Omental fat pad (tissue), 4 donors: ENCODE data around the gene MAP7. TPM values are rescaled to one million over a fixed set of nuclear protein-coding genes. Genes with fewer than 3 reads are reported as not detected.

ENCODE experiments used
- ATAC-seq: fragments of 150-250 bp; one replicate; pipeline ENCODE4 v1.9.1; 2016; ENCODE audit warnings: mild to moderate bottlenecking, moderate library complexity; ENCODE audit not compliant: low FRiP score
- DNase-seq: peaks from one replicate; pipeline ENCODE4 v3.0.0-alpha.2; 2019; ENCODE audit warnings: low spot score
- small RNA-seq: library from RNA; depleted of rRNA; stranded (forward); fragments of <200 nt; gene quantifications from one replicate; pipeline ENCODE3, GENCODE V24; 2016
- total RNA-seq, 4 donors: library from RNA; depleted of rRNA; stranded (reverse); fragments of >200 nt; gene quantifications; one replicate each; pipeline ENCODE4 v1.1.0, GENCODE V29; 2016
- TF ChIP-seq, protein P1 (sequence below), 3 donors: fragments of 450-650 bp; IDR thresholded peaks; one replicate each; pipeline ENCODE4 v1.5.1; 2016 to 2017; ENCODE audit warnings: antibody characterized with exemption in 3 of 3, mild to moderate bottlenecking in 3 of 3, moderate library complexity in 2 of 3

Gene MAP7
- total RNA-seq, 4 donors from 2014 or later, result 2.2 to 5.3 (median 4.5) TPM

DNA sequence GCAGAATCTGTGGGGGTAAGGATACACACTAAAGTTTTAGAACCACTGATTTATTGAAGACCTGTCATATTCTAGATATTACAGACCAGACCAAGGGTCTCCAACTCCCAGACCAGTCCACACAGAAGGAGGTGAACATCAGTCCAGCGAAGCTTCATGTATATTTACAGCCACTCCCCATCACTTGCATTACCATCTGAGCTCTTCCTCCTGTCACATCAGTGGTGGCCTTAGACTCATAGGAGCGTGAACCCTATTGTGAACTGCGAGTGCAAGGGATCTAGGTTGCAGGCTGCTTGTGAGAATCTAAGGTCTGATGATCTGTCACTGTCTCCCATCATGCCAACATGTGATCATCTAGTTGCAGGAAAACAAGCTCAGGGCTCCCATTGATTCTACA is 255.6 kb downstream of the MAP7 start:
- ATAC-seq, result no peak
- TF ChIP-seq, protein P1, sequence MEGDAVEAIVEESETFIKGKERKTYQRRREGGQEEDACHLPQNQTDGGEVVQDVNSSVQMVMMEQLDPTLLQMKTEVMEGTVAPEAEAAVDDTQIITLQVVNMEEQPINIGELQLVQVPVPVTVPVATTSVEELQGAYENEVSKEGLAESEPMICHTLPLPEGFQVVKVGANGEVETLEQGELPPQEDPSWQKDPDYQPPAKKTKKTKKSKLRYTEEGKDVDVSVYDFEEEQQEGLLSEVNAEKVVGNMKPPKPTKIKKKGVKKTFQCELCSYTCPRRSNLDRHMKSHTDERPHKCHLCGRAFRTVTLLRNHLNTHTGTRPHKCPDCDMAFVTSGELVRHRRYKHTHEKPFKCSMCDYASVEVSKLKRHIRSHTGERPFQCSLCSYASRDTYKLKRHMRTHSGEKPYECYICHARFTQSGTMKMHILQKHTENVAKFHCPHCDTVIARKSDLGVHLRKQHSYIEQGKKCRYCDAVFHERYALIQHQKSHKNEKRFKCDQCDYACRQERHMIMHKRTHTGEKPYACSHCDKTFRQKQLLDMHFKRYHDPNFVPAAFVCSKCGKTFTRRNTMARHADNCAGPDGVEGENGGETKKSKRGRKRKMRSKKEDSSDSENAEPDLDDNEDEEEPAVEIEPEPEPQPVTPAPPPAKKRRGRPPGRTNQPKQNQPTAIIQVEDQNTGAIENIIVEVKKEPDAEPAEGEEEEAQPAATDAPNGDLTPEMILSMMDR (IDR thresholded peaks at IDR 0.05), result no peak
- DNase-seq, result no peak

Small RNA genes within 50 kb of the gene (small RNA-seq; reads per million reads assigned to genes)
- not detected for gene AL023284.1
- gene NDUFS5P1, result not detected

Other genes starting within 250 kb of the MAP7 start
- gene MAP3K5, start 242.1 kb upstream of the MAP7 start, total RNA-seq, result 10 to 100 TPM; 31.4 to 53.0 (median 47.2) TPM